ENCODE results near the gene ASB2.

Gene ASB2

GRCh38 chr14:93978735-93979134 lies 2.4 kb upstream of the ASB2 start:
- DNase-seq (ENCODE audit: low read depth): no peak

- no peak for DNase-seq (ENCODE audit: low read depth)
Observed at GRCh38 chr14:93977790-93978581, 1.6 kb upstream of the ASB2 start.

GRCh38 chr14:93977171-93977570 lies 801 bp upstream of the ASB2 start:
- no peak for DNase-seq (ENCODE audit: low read depth)

GRCh38 chr14:93975791-93976476 lies 436 bp downstream of the ASB2 start:
- DNase-seq (ENCODE audit: low read depth): no peak

GRCh38 chr14:93974833-93975232 lies 1.5 kb downstream of the ASB2 start:
- DNase-seq (ENCODE audit: low read depth): no peak

- no peak for DNase-seq (ENCODE audit: low read depth)
Observed at GRCh38 chr14:93974299-93974698, 2.1 kb downstream of the ASB2 start.

- no peak for DNase-seq (ENCODE audit: low read depth)
Observed at GRCh38 chr14:93973607-93974006, 2.8 kb downstream of the ASB2 start.

GRCh38 chr14:93972618-93973205 lies 3.7 kb downstream of the ASB2 start:
- DNase-seq (ENCODE audit: low read depth): no peak

GRCh38 chr14:93971635-93972027 lies 4.7 kb downstream of the ASB2 start:
- no peak for DNase-seq (ENCODE audit: low read depth)

GRCh38 chr14:93970965-93971634 lies 5.3 kb downstream of the ASB2 start:
- no peak for DNase-seq (ENCODE audit: low read depth)

- no peak for DNase-seq (ENCODE audit: low read depth)
Observed at GRCh38 chr14:93970585-93970964, 5.8 kb downstream of the ASB2 start.

- DNase-seq (ENCODE audit: low read depth): no peak
Observed at GRCh38 chr14:93969082-93969828, 7.1 kb downstream of the ASB2 start.

- DNase-seq (ENCODE audit: low read depth): no peak
Observed at GRCh38 chr14:93967637-93968250, 8.6 kb downstream of the ASB2 start.

- DNase-seq (ENCODE audit: low read depth): no peak
Observed at GRCh38 chr14:93965946-93966474, 10.4 kb downstream of the ASB2 start.

- DNase-seq (ENCODE audit: low read depth): peak; percentile 92
Observed at GRCh38 chr14:93965287-93965821, 11.0 kb downstream of the ASB2 start.

- DNase-seq (ENCODE audit: low read depth): no peak
Observed at GRCh38 chr14:93964820-93965286, 11.5 kb downstream of the ASB2 start.

- no peak for DNase-seq (ENCODE audit: low read depth)
Observed at GRCh38 chr14:93964281-93964680, 12.1 kb downstream of the ASB2 start.

GRCh38 chr14:93963692-93964091 lies 12.7 kb downstream of the ASB2 start:
- no peak for DNase-seq (ENCODE audit: low read depth)

GRCh38 chr14:93962701-93963601 lies 13.4 kb downstream of the ASB2 start:
- no peak for DNase-seq (ENCODE audit: low read depth)

- no peak for DNase-seq (ENCODE audit: low read depth)
Observed at GRCh38 chr14:93961620-93962019, 14.8 kb downstream of the ASB2 start.

Measured in GM04503 (cell line).